CD4-positive, alpha-beta T cell treated with Interleukin-15 for 1 hour (primary cell): Measurements from ENCODE around the gene SLC43A2.

Source experiments
- DNase-seq: peaks from one replicate; pipeline ENCODE4 v3.0.0-alpha.2; 2020

SLC43A2 gene

GRCh38 chr17:1532836-1533602 is 95.6 kb downstream of the SLC43A2 start:
- DNase-seq, result peak; percentile 47

DNA sequence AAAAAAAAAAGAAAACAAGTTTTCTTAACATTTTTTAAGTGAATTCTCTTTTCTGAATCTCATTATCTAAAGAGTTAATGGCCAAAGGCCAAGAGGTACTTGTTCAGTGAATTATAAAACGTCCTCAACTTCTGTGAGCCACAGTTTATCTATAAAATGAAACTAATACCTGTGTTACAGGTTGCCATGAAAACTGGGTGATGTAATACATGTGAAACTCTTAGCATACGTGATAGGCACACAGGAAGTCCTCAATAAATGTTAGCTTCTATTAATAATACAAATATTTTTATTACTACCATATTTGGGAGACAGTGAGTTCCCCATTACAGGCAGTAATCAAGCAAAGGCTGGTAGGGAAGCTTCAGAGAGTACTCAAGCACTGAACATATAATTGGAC is 98.8 kb downstream of the SLC43A2 start:
- no peak for DNase-seq

- DNase-seq, result peak; percentile 24
Observed at GRCh38 chr17:1526876-1527275, 101.8 kb downstream of the SLC43A2 start.

DNA sequence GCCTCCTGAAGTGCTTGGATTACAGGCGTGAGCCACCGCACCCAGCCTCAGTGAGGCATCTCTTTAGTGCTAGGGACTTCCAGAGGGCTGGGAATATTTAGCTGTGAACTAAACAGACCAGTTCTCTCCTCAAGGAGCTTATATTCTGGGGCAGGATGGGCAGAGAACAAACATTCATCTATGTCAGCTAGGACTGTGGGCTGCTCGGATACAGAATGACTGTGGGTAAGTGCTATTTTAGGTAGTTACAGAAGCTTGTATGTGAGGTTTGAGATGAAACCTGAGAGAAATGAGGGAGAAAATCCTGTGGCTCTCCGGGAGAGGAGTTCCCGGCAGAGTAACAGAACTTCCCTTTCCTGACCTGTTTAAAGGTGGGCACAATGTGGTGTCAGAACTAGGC is 106.0 kb downstream of the SLC43A2 start:
- DNase-seq, result no peak

GRCh38 chr17:1521086-1521640 is 107.5 kb downstream of the SLC43A2 start:
- no peak for DNase-seq

GRCh38 chr17:1519678-1520077 is 109.0 kb downstream of the SLC43A2 start:
- DNase-seq, result no peak
